GM18951 (cell line): ENCODE data around the gene TMEM135.

Experiments used
- POLR2A ChIP-seq: IDR thresholded peaks from 4 replicates; pipeline ENCODE4 v1.6.1; 2011; ENCODE audit warnings: mild to moderate bottlenecking; ENCODE audit not compliant: insufficient read length, insufficient read depth; ENCODE audit errors: extremely low read depth
- in situ Hi-C: fragments of 300-500 bp; cut with MboI; formaldehyde crosslinking; loops from one replicate; pipeline ENCODE4 v1.12.0; 2022; ENCODE audit warnings: low sequenced_read_pairs, mixed read lengths, inconsistent platforms; ENCODE audit not compliant: unreplicated experiment

TMEM135 gene

DNA sequence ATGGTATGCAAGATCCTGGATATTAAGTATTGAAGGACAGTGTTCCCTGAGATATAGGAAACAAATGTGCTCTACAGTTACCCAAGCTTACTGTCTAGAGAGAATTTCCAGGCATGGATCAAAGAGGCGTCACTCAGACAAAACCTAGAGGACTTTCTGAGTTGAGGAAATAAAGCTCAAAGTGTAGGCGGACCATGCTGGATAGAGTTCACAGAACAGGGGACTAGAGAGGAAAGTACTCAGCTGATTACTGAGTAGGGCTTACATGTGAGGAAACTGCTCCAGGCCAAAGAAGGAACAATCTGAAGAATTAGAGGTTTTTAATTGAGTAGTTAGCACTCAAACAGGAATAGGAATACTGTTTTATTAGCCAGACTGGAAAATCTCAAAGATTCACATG lies 193.3 kb downstream of the TMEM135 start:
- in situ Hi-C loops, result no loop called here
- TF ChIP-seq POLR2A, result no peak

DNA sequence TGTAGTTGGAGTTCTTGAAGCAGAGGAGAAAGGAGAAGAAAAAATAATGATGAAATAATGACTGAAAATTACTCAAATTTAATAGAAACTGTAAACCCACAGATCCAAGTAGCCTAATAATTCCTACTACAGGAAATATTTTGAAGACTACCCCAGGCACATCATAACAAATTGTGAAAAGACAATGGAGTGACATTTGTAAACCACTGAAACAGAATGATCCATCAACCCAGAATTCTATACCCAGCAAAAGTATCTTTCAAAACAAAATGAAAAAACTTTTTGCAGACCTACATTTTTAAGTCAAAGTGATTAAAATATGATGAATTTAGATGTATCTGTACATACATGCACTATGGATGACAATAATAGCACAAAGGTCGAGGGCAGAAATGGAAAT lies 194.6 kb downstream of the TMEM135 start:
- no peak for TF ChIP-seq POLR2A
- in situ Hi-C loops, result no loop called here

DNA sequence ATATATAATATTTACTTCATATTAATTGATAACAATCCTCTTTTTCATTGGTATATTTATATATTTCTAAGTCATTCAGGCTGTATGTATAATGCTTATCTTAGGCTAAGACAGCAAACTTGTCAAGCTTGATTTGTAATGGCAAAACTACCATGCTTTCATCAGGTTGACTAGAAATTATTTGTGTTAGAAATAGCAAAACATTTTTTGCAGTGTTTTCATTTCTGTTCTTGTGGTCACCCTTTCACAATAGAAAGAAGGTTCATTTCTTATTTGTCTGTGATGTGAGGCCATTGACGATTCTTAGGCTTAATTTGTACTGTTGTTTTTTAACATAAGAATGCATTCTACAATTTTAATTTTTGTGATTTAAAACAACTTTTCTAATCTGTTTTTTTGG lies 197.6 kb downstream of the TMEM135 start:
- in situ Hi-C loops, result no loop called here
- TF ChIP-seq POLR2A, result no peak

DNA sequence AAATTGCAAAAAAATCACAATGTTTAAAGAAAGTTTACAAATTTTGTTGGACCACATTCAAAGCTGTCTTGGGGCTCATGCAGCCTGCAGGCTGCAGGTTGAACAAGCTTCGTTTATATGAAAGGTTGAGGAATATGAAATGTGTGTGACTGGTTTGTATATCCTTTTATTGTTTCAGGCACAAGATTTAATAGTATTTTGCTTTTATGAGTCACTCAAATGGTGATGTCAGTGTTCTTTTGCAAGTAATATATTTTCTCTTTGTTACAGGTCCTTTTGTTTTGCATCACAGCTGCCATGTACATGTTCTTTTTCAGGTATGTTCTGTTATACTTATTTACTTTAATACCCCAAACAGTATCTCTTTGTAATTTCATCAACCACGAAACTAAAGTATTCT lies 198.6 kb downstream of the TMEM135 start:
- no peak for TF ChIP-seq POLR2A
- in situ Hi-C loops, result no loop called here

DNA sequence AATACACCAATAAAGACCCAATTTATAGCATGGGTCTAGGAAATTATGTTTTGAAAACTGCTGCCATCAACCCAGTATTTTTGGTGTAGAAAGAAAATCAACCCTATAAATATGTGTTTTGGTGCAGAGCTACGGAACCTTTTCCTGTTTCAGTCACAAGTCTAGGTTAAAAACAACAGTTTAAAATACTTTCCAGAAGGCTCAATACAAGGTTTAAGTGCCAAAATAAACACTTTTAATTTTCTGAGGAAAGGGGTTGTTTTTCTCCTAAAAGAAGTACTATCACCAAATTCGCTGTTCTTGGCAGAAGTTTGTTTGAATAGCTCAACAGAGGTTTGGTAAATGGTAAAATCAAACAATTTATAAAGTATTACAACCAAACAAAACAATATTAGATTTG lies 201.3 kb downstream of the TMEM135 start:
- no peak for TF ChIP-seq POLR2A
- in situ Hi-C loops, result no loop called here

DNA sequence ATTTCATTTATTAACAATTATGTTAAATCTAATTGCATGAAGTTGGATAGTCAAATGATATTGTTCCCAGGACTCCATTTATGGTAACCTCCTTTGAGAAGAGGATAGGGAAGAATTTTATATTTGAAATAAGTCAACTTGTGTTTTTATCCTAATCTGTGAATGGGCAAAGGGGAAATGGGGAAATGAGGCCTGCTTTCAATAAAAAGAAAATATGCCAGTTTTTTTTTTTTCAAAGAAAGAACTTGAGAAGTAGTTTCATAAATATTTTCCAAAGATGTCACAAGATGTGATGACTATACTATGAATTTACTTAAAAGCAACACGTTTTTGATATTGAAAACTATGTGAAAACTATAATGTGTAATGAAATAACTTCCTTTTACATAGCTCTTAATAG lies 201.8 kb downstream of the TMEM135 start:
- in situ Hi-C loops, result no loop called here
- TF ChIP-seq POLR2A, result no peak

DNA sequence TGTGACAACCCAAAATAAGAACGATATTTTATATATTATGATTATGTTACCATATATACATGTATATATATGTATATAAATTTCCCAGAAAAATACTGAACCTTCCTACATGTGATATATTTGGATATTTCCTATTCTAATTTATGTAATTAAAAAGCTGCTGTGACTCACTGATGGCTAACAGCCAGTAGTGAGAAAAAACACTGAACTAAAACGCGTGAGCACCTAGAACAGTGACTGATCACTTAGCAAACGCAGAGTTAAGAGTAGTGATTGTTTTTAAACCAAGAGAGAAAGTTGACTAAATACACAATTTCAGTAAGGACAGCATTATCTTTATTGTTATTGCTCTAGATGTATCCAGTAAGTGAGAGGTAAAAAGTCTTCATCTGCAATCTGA lies 213.8 kb downstream of the TMEM135 start:
- in situ Hi-C loops, result no loop called here

DNA sequence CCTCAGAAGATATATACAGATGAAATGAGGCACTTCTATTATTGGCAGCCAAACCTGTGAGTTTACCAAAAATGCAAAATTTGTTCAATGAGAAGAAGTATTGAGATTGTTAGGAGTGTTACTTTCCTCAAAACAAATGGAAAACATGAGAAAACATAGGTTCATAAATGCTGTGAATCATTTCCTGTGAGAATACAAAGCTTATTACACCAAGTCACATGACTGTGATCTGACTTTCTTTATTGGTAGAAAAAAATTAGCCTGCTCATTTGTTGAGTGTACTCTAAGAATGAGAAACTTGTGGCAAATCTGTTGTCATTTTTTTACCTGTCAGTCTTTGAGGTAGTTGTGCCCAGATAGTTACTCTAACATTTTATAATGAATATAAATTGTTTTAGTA lies 215.1 kb downstream of the TMEM135 start:
- no peak for TF ChIP-seq POLR2A
- in situ Hi-C loops, result no loop called here

More for the DNA sequence above, 213.8 kb downstream of the TMEM135 start:
- TF ChIP-seq POLR2A, result no peak

DNA sequence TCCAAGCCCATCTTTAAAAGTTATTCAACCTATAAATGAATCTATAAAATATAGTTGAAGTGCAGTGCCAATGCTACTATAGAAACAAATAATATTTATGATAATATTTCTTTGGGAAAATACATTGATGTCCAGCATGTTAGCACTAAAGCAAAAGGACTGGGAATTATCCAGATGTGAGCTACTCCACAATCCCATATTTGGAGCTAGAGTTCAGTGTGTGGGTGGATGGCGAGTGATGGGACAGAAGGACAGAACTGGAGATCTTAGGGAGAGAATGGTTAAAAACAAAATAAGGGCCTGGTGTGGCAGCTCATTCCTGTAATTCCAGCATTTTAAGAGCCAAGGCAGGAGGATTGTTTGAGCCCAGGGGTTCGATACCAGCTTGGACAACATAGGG lies 216.8 kb downstream of the TMEM135 start:
- no peak for TF ChIP-seq POLR2A
- in situ Hi-C loops, result no loop called here

DNA sequence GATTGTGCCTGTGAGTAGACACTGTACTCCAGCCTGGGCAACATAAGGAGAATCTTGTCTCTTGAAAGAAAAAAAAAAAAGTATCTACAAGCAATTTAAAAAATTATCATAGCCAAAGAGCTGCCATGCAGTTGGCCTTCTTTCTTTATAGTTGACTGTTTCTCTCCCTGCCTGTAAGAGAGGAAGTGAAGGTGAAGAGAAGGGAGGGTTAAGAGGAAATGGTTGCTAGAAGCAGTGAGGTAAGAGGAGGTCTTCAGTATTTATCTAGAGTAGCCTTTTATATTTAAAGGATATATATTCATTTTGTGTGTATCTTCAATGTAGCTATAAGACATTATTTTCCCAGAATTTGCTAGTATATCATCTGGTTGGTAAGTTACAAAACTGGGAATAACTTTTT lies 217.9 kb downstream of the TMEM135 start:
- no peak for TF ChIP-seq POLR2A
- in situ Hi-C loops, result no loop called here

DNA sequence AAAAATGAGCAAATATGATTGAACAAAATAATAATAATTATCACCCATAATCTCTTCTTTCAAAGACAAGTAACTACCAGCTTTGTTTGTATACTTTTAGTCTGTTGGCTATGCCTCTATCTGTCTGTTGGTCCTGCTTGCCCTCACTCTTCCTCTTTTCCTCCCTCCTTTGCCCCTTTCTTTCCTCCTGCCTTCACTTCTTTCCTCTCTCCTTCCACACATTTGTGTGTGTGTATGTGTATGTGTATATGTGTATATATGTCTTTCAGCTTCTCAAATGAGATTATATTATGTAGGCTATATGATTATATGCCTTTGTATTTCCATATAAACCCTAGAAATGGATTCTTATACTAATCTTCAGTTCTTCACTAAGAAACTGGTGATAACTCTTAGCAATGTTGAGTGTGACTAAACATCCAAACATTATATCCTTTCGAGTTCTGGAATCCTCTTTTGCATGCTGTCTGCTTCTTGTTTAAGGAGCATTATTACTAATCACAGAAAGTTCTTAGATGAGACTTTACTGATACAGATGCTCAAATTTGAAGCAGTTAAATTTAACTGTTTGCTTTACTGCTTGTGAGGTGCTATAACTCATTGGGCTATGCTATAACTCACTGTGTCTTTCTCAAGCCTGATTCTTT lies 219.1 kb downstream of the TMEM135 start:
- no peak for TF ChIP-seq POLR2A
- in situ Hi-C loops, result no loop called here

DNA sequence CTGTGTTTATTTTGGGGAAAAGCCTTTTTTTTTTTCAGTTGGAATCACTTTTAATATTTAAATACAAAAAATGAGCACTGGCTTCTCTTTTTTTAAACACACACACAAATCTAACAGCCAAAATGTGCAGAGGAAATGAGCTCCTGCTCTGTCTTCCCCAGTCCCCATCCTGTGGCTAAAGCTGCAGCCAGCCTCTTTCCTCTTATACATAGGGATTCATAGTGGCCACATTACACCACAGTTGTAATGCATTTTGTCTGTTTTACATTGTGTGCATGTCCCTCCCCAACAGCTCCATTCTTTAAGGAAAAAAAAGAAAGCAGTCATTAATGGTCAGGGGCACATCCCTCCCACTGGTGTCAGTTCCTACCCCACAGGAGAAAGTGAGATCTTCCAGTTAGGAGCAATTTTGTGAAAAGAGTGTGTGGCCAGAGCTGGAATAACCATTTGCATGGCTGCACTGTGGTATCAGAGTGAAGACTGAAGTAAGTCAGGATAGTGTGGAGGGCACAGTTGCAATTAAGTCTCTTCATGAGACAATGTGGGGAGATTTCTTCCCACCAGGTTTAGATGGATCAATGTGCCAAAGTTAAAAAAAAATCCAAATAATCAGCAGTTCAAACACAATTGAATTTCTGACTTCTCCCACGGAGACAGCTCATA lies 220.6 kb downstream of the TMEM135 start:
- in situ Hi-C loops, result no loop called here
- no peak for TF ChIP-seq POLR2A

DNA sequence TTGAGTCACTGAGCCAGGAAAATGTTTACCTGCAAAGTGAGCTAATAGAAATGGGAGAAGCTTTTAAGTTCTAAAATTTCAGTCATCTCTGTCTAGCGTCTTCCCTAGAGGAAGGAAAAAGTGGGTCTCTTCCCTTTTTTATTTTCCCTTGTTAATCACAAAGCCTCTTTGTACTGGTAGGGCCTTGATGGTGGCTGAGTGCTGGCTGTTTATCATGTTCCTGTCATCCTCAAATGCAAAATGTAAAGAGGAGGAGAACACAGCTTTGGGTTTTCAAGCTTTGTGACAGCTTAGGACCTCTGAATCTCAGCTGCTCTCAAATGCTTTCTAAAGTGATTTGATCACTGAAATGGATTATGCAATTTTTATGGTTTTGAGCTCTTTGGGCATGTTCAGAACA lies 222.0 kb downstream of the TMEM135 start:
- in situ Hi-C loops, result no loop called here

DNA sequence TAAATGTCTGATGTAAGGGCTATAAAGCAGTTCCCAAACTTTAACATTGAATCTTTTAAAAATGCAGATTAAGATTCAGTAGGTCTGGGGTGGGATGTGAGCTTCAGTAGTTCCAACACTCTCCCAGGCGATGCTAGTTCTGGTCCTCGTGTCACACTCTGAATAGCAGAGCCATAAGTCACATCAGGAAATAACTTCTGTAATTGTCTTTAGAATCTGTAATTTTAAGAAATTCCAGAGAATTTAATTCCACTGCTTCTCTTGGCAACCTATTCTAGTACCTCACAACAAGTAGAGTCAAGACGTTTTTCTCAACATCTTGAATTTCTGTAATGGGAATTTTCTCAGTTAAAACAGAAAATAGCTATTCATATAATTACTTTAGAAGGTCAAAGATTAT lies 223.1 kb downstream of the TMEM135 start:
- no peak for TF ChIP-seq POLR2A
- in situ Hi-C loops, result no loop called here

More for the DNA sequence above, 222.0 kb downstream of the TMEM135 start:
- TF ChIP-seq POLR2A, result no peak
